T follicular helper cell (primary cell): Measurements from ENCODE around the gene GSDMA.
"Not testable (repeated sequence)": the region's sequence is repeated elsewhere in the genome, so short reads cannot be mapped to it uniquely, and the experiment has no call there.

ENCODE experiments used
- DNase-seq: peaks from one replicate; pipeline ENCODE4 v3.0.0-alpha.2; 2020; ENCODE audit warnings: low read depth

The GSDMA gene

DNA sequence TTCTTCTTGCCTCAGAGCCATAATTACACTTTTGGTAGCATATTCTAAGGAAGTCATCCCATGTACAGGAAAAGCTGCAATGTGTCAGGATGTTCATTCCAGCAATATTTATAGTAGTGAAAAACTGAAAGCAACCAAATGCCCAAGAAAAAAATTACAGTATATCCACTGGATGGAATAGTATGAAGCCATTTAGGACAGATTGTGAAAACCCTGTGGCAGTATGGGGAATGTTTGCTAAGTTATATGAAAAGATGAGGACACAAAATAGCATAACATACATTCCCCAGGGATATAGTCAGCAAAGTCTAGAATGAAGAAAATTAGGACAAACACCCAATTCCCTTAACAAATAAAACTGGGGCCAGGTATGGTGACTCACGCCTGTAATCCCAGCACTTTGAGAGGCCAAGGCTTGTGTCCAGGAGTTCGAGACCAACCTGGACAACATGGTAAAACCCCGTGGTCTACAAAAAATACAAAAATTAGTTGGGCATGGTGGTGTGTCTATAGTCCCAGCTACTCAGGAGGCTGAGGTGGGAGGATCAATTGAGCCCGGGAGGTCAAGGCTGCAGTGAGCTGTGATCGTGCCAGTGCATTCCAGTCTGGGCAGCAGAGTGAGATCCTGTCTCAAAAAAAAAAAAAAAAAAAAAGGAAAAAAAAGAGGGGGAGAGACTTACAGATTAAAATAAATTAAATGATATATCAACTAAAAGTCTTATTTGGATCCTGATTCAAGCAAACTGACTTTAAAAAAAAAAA, 33.0 kb upstream of the GSDMA start:
- no peak for DNase-seq

DNA sequence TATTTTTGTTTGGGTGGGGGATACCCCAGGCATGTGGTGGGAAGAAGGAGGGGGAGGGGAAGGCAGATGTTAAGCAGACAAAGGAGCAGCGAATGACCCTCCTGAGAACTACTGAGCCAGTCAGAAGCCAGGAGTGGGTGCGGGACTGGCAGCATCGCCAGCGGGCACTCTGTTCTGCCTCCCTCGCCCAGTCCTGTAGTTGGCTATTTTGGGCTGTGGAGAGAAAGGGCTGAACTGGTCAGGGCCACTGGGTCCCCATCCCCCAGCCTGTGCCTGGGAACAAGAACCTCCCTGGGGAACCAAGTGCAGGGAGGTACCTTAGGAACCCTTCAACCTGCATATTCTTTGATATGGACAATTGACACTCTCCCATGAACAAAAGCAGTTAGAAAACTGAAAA, 28.9 kb upstream of the GSDMA start:
- no peak for DNase-seq

DNA sequence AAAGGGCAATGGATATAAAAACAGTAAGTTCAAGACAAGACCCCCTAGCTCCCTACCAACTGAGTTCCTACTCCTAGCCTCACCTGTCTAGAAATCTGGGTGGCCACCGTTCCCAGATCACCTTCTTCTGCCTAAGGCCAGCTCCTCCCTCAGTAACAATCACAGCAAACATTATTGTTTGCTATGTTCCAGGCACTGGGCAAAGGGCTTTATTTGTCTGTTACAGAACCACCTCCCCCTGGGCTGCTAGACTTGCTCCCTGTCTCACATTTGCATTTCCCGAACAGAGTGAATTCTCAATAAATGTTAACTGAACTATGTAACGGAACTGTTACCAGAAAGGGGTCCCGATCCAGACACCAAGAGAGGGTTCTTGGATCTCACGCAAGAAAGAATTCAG, 28.5 kb upstream of the GSDMA start:
- no peak for DNase-seq

DNA sequence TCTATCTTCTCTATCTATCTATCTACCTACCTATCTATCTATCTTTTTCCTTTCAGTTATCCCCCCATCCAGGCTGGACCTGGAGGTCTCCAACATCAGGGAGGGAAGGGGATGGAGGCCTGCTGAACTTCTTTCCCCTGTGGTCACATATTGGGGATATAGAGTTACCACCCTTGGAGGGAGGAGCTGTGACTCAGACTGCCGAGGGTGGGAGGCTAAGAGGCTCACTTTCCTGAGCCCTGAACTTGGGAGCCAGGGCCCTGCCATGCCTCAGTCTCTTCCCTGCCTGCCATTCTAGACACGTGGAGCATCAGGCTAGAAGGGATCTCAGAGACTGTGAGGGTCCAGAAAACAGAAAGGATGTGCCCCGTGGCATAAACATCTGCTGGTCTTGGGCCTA, 26.9 kb upstream of the GSDMA start:
- DNase-seq: no peak

DNA sequence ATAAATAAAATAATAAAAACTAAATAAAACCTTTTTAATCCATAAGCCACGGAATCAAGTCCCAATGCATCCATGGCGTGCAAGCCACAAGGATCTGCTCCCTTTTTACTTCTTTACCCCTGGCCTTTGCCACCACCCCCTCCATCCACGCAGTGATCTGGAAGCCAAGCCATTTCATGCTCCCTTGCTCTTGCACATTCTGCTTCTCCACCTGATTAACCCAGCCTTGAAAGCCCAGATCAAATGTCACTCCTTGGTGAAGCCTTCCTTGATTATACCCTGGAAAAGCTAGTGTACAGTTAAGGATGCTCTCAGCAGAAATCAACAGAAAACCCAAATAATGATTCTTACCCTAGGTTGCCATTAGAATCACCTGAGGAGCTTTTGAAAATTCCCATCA, 25.4 kb upstream of the GSDMA start:
- no peak for DNase-seq

DNA sequence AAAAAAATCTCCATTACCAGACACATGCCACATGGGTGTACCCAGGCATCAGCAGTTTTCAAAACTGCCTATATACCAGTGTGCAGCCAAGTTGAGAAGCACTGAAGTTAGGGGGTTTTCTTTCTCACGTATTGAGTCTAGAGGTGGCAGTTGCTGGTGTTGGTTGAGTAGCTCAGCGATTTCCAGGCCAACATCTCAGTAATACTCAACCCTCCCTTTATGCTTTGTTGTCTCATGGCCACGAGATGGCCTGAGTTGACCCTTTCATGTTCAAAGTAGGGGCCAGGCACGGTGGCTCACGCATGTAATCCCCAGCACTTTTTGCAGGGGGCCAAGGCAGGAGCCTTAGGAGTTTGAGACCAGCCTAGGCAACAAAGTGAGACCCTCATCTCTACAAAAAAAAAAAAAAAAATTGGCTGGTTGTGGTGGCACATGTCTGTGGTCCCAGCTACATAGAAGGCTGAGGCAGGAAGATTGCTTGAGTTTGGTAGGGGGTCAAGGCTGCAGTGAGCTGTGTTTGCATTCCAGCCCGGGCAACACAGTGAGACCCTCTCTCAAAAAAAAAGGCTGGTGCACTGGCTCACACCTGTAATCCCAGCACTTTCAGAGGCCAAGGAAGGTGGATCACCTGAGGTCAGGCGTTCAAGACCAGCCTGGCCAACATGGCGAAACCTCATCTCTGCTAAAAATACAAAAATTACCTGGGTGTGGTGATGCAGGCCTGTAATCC, 24.5 kb upstream of the GSDMA start:
- no peak for DNase-seq

DNA sequence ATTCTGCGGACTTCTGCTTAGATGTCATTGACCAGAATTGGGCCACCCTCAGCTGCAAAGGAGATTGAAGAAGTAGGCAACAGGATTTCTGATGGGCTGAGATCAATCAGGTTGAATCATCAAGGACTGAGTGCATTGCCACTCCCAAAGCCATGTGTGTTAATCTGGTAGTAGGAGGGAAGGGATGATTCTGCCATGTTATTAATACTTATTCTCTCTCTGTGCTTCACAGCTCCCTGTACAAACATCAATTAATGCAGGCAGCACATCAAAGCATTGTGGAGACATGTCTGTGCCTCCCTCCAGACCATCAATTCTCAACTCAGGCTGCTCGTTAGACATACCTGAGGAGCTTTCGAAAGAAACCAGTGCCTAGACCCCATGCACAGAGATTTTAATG, 23.7 kb upstream of the GSDMA start:
- DNase-seq: no peak

DNA sequence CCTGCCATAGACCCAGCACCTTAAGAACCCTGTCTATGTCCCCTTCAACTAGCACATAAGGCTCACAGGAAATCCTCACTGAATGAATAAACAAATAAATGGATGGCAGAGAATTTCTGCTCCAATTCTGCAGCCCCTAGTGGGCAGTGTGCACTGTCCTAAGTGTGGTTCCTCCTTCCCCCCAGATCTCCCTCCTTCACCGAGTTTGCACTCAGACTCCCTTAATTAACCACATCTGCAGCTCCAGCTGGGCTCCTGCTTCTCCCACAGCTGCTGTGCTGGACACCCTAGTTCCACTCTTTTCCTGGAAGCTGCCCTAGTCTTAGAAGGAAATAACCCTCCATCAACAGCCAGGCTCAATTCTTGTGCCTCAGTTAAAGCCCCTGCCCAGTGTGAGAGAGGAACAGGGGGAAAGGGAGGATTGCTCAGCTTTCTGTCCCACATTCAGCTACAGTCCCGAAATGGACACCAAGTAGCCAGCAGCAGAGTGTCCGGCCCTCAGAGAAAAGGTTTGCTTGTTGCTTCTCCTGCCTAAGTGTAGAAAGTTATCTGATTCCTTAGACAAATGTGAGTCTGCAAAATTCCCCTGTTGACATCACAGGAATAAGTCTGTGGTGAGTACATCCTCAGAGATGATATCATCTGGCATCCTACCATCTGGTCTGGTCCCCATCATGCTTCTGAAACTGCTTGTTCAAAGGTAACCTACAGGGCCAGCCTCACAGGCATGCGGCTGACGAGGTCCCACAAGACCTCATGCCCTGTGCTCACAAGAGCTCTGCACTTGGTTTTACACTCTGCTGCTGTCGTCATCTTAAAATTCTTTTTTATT, 23.0 kb upstream of the GSDMA start:
- no peak for DNase-seq

DNA sequence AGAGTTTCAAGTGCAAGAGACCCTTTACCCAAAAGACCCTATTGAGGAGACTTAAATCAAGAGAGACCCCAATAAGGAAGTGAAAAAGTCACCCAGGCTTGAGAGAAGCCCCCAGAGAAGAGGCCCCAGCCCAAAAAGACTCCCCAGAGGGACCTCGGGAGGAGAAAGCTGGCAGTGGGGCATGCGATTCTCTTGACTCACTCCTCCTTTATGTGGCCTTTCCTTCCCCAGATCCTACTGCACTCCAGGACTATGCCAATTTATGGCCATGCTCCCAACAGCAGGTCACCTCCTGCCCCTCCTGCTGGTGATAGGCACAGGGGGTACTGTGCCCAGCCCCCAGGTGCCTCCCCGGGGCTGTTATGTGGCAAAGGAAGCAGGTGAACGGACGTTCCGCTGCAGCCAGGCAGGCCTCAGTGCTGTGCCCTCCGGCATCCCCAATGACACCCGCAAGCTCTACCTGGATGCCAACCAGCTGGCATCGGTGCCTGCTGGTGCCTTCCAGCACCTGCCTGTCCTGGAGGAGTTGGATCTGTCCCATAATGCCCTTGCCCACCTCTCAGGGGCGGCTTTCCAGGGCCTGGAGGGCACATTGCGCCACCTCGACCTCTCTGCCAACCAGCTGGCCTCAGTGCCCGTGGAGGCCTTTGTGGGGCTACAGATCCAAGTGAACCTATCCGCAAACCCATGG, 19.0 kb upstream of the GSDMA start:
- DNase-seq: no peak

DNA sequence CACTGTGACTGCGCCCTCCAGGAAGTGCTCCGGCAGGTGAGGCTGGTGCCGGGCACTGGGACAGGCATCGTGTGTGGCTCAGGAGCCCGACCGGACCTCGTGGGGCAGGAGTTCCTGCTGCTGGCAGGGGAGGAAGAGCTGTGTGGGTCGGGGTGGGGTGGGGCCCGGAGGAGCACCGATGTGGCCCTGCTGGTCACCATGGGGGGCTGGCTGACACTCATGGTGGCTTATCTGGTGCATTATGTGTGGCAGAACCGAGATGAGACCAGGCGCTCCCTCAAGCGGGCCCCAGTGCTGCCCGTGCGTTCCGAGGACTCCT, 18.5 kb upstream of the GSDMA start:
- no peak for DNase-seq

DNA sequence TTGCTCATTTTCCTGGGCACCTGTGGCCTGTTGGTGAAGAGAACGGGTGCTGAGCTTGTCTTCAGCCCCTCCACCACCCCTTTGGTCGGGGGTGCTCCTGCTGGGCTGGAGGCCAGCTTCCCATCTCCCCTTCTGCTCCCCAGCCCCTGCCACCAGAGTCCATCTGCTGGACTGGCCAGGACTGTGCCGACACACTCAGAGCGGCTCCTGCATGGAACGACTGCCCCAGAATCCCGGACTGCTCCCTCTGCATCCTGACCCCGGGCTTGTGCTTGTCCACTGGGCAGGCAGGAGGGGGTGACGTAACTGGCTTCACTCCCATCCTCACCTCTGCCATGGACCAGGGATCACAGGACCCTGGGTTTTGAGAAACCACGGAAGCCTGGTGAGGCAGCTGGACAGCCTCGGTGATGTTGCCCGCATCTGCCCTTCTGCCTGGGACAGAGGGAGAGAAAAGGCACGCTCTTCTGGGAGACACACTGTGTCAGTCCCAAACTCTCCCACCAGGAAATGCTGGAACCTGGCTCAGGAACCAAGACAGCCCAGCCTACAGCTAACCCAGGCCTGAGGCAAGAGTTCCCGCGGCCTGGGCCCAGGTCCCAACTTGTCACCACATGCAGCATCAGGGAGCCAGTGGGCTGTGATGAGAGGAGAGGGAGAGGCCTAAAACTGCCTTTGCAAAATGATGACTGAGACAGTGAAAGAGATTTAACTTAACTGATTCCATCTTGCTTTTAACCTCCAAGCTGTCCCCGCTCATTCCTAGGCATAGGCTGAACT, 16.1 kb upstream of the GSDMA start:
- no peak for DNase-seq

DNA sequence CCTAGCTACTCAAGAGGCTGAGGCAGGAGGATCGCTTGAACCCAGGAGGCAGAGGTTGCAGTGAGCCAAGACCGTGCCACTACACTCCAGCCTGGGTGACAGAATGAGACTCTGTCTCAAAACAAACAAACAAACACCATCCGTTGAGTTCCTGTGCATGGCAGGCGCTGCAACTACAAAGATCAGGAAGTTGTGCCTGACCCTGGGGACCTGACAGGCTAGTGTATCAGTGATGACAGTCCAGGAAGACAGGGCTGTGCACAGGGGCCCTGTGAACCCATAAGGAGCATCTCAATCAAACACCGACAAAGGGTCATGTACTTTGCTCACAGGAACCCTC, 14.3 kb upstream of the GSDMA start:
- not testable (repeated sequence) for DNase-seq

DNA sequence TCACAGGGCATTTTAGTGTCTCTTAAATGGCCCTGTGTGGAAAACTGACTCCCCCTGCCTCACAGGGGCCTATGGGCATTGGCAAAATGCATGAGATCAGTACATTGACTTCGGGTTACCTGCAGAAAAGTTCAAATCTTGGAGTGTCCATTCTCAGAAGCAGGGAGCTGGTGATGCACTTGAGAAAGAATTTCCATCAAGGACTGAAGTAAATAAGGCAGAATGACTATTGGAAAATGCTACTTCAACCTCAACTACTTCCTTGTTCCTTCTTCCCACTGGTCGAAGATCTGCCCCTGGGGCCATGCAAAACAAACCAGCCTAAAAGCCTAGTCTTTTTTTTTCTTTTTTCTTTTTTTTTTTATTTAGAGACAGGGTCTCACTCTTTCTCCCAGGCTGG, 13.8 kb upstream of the GSDMA start:
- DNase-seq: no peak

DNA sequence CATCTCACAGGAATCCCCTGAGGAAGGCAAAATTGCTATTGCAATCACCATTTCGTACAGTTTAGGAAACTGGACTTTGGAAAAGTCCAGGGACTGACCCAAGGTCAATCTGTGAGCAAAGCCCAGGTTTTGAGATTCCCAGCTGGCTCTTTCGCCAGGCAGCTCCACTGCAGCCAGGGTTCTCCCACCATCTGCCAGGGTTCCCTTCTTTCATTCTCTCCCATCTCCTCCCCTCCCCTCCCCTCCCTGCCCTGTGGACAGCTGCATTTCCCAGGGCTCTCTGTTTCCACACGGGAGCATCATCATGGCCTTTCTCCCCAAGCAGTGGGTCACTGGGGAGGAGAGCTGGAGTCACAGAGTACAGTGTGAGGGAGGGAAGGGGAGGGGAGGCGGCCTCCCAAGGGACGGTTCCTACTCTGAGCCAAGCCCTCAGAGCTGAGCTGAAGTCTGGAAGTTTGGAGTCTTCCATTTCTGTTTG, 11.9 kb upstream of the GSDMA start:
- DNase-seq: no peak

DNA sequence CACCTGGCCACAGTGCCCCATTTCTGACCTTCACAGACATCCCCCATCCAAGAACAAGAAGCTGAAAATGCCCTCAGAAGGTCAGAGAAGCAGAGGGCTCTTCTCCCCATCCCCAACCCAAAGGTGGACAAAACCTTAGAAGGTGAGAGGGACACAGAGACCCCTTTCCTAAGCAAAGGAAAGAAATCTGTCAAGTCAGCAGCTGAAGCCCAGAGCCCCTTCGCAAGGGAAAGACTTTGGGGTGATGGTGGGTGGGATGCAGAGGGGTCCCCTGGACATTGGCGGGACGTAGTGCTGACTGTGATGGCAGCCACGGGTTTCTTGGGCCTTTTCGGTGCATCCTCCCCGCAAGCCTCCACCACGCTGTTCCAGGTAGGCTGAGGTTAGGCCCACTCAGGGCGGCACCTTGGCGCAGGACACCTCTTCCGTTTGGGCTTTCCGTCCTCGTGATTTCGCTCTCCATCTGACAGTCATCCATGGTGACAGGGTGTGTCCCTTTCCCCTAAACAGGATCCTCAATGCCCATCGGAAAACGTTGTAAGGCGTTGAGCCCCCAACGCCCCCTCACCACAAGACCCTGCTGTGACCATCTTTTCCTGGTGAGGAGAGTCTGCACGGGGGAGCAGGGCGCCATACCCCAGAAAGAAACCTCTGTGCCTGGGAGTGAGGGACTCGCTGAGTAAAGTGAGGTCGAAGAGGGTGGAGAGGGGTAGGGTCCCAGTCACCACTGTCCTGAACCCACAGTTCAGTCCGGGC, 10.7 kb upstream of the GSDMA start:
- DNase-seq: no peak

DNA sequence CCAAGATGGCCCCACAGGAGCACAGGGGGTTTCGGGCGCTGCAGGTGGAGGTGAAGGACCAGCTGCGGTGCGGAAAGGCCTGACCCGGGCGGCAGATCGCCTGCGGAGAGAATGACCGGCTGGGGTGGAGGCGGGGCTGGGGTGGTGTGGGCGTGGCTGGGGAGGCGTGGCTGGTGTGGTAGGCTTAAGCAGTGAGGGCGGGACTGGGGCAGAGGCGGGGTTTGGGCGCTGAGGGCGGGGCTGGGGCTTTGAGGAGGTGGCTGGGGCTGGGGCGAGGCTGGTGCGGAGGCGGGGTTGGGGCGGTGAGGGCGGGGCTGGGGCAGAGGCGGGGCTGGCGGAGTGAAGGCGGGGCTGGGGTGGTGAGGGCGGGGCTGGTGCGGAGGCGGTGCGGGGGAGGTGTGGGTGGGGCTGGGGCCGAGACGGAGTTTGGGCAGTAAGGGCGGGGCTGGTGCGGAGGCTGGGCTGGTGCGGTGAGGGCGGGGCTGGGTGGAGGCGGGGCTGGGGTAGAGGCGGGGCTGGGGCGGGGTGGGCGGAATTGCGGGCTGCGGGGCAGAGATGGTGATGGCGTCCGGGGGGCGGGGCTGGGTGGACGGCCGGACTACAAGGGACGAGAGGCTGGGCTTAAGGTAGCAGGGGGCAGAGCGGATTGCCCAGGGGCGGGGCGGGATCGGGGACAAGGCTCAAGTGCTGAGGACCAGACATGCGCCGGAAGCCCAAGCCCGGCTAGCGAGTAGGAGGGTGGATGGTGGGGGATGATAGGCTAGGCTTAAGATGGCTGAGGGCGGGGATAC, 9.9 kb upstream of the GSDMA start:
- DNase-seq: peak; percentile 97

DNA sequence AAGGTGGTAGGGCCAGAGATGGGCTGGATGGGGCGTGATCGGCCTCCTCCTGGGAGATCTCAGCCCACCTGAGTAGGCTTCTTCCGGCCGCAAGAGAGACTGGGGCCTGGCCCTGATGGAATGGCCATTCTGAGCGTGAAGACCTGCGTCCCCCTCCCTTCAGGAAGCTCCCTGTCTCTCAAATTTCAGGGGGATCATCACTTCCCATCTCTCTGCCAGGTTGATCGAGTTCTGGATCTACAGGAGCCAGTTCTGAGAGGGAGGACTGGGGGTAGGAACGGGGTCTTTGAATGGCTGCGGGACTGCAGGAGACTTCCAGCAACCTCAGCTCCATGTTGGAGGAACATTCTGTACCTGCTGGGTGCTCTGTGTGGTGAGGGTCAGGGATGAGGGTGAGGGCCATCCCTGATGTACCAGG, 9.3 kb upstream of the GSDMA start:
- no peak for DNase-seq

DNA sequence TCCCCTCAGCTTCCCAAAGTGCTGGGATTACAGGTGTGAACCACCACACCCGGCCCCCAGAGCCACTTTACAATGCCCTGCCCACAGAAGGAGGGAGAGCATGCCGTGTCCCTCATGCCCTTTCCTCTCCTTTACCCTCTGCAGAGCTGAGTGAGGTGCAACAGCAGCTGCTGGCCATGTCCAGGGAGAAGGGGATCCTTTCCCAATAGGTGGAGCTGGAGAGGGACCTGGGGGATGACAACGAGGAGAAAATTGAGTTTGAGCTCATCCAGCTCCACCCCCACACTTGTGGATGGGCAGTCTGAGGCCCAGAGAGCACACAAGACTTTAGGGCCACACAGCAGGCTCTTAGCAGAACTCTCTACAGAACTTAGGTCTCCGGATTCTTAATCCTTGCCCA, 7.9 kb upstream of the GSDMA start:
- DNase-seq: no peak

DNA sequence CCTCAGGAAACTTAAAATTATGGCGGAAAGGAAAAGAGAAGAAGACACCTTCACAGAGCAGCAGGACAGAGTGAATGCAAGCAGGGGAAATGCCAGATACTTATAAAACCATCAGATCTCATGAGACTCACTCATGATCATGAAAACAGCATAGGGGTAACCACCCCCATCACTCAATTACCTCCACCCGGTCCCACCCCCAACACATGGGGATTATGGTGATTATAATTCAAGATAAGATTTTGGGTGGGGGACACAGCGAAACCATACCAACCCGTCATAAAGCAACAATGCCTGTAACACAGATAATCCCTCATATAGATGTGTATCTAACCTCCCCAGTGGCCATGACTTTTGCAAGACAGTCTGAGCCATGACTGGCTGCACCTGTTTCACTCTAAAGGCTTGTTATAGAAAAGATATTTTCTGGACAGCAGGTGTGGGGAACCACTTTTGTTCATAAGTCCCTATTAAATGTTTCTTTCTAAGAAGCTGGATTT, 7.0 kb upstream of the GSDMA start:
- no peak for DNase-seq

DNA sequence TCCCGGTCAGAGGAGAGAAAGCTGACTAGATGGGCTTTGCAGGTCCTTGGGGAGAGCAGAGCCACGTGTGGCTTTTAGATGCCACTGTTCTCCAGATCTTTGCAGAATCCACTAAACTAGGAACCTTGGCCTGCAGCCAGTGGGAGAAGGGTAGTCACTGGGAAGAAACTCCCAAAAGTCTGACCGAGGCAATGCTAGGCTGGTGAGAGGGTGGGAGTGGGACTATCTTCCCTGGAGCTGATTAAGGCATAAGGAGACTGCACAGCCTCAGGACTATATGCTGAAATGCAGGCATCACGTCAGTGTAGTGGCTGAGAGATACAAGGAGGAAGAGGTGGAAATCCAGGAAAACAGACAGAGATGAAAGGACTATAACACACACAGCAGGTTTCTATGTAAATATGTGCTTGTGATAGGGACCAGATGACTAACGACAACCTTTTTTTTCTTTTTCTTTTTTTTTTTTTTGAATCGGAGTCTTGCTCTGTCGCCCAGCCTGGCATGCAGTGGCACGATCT, 2.2 kb upstream of the GSDMA start:
- DNase-seq: no peak
